K562 (cell line): ENCODE data around the gene SMU1.

Experiments
- EZH2 ChIP-seq: IDR thresholded peaks from 2 replicates; pipeline ENCODE4 v1.6.1; 2012; ENCODE audit warnings: low read depth, mild to moderate bottlenecking, inconsistent platforms, low read length, borderline replicate concordance
- HMG20A ChIP-seq: fragments of 450-650 bp; formaldehyde crosslinking; conservative IDR thresholded peaks from 2 replicates; pipeline ENCODE4 v1.4.0; 2020; ENCODE audit warnings: mild to moderate bottlenecking, mixed read lengths
- XRCC3 ChIP-seq: fragments of 450-650 bp; IDR thresholded peaks from 2 replicates; pipeline ENCODE4 v1.6.1; 2017; ENCODE audit warnings: mild to moderate bottlenecking, moderate library complexity
- ZNF76 ChIP-seq: fragments of 250-450 bp; sonication (Bioruptor Pico); IDR thresholded peaks from 2 replicates; pipeline ENCODE4 v1.4.0; 2020; ENCODE audit warnings: mild to moderate bottlenecking, moderate library complexity, borderline replicate concordance
- TF ChIP-seq, protein P1 (sequence below): sonication (generic); formaldehyde crosslinking; IDR thresholded peaks from 2 replicates; pipeline ENCODE4 v1.8.0; 2022; ENCODE audit warnings: mild to moderate bottlenecking, missing genetic modification reagents
- TF ChIP-seq, protein P2 (sequence below): IDR thresholded peaks from 2 replicates; pipeline ENCODE4 v1.6.1; 2016; ENCODE audit warnings: missing genetic modification characterization, missing compliant biosample characterization

DNA sequence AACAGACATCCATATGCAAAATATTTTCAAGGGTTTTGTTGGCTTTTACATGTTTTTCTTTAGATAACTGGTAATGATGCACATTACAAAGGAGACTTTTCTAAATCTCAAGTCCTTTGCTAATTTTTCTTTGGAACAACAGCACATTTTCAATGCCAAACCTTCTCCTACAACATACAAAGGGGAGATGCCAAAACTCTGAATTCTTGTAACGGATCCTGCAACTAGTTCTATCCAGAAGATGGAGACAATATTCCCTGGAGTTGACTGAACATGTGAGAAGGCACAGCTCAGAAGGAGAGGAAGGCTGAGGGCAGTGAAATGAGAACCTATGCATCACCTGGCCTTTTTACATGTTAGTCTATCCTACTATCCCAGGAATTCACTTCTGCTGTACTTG lies 30.4 kb downstream of the SMU1 start:
- TF ChIP-seq HMG20A (CRISPR knock-in tag) (no peak), XRCC3 (no peak), EZH2 (no peak), ZNF76 (CRISPR knock-in tag) (no peak)
- TF ChIP-seq, protein P1, sequence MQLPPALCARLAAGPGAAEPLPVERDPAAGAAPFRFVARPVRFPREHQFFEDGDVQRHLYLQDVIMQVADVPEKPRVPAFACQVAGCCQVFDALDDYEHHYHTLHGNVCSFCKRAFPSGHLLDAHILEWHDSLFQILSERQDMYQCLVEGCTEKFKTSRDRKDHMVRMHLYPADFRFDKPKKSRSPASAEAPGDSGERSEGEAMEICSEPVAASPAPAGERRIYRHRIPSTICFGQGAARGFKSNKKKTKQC (CRISPR knock-in tag), result no peak
- TF ChIP-seq, protein P2, sequence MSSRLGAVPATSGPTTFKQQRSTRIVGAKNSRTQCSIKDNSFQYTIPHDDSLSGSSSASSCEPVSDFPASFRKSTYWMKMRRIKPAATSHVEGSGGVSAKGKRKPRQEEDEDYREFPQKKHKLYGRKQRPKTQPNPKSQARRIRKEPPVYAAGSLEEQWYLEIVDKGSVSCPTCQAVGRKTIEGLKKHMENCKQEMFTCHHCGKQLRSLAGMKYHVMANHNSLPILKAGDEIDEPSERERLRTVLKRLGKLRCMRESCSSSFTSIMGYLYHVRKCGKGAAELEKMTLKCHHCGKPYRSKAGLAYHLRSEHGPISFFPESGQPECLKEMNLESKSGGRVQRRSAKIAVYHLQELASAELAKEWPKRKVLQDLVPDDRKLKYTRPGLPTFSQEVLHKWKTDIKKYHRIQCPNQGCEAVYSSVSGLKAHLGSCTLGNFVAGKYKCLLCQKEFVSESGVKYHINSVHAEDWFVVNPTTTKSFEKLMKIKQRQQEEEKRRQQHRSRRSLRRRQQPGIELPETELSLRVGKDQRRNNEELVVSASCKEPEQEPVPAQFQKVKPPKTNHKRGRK (tag), result no peak
